T-helper 1 cell (primary cell): ENCODE data around the gene PI4K2A.

ENCODE experiments used
- DNase-seq, 5 donors: peaks; one replicate each; pipeline ENCODE4 v3.0.0-alpha.2; 2012 to 2020

PI4K2A gene

GRCh38 chr10:97707134-97707861 lies 66.8 kb downstream of the PI4K2A start:
- DNase-seq, result no peak

GRCh38 chr10:97708167-97708566 lies 67.7 kb downstream of the PI4K2A start:
- no peak for DNase-seq

GRCh38 chr10:97708976-97709946 lies 68.8 kb downstream of the PI4K2A start:
- DNase-seq, result peak in 2 of 5 donors; percentile 23 to 25

- DNase-seq, result no peak
These were observed 71.4 kb downstream of the PI4K2A start for GRCh38 chr10:97711640-97712572.

GRCh38 chr10:97713339-97713825 lies 72.9 kb downstream of the PI4K2A start, which contains the start of gene MARVELD1:
TSS of gene MARVELD1 (plus strand) at chr10:97713730. CDS start at chr10:97713877, 147 bp downstream.
- no peak for DNase-seq

GRCh38 chr10:97713826-97714400 lies 73.4 kb downstream of the PI4K2A start:
- peak; percentile 30 to 64 (median 45) for DNase-seq

- DNase-seq, result no peak
These were observed 74.2 kb downstream of the PI4K2A start for GRCh38 chr10:97714401-97715258.

- no peak for DNase-seq
These were observed 74.9 kb downstream of the PI4K2A start for GRCh38 chr10:97715259-97715874.

- no peak for DNase-seq
These were observed 77.2 kb downstream of the PI4K2A start for GRCh38 chr10:97717627-97718026.

GRCh38 chr10:97718178-97718577 lies 77.7 kb downstream of the PI4K2A start:
- no peak for DNase-seq

GRCh38 chr10:97718659-97719142 lies 78.2 kb downstream of the PI4K2A start:
- no peak for DNase-seq

GRCh38 chr10:97719602-97720001 lies 79.1 kb downstream of the PI4K2A start:
- no peak for DNase-seq

- no peak for DNase-seq
These were observed 81.7 kb downstream of the PI4K2A start for GRCh38 chr10:97721871-97722780.

GRCh38 chr10:97723001-97723400 lies 82.5 kb downstream of the PI4K2A start:
- DNase-seq, result no peak

- DNase-seq, result no peak
These were observed 84.0 kb downstream of the PI4K2A start for GRCh38 chr10:97724341-97724941.
